AG04449 (cell line): Measurements from ENCODE around the gene MEIS2.

ENCODE experiments used
- CTCF ChIA-PET: fragments of 350-600 bp; formaldehyde crosslinking; extraction: SDS; loops from one replicate; lab custom pipeline; 2021; ENCODE audit warnings: antibody characterized with exemption; lab: Yijun Ruan, JAX
- POLR2A ChIA-PET: fragments of 400-600, 350-600 bp; formaldehyde crosslinking; extraction: SDS; loops from one replicate; lab custom pipeline; 2020; ENCODE audit warnings: antibody characterized with exemption, inconsistent platforms; lab: Yijun Ruan, JAX
- DNase-seq: peaks from one replicate; pipeline ENCODE4 v3.0.0-alpha.2; 2010; ENCODE audit warnings: low read depth, low spot score
- H3K4me3 ChIP-seq: 2 replicates; pipeline ENCODE4 v1.5.1; 2011; ENCODE audit warnings: low read depth, mild to moderate bottlenecking, control low read depth, low read length
- TF ChIP-seq, protein P1 (sequence below): IDR thresholded peaks from one replicate; pipeline ENCODE4 v1.5.1; 2011; ENCODE audit warnings: mild to moderate bottlenecking, moderate library complexity, low read length, control low read depth, inconsistent platforms; ENCODE audit not compliant: insufficient read depth; ENCODE audit errors: missing control alignments

The MEIS2 gene

DNA sequence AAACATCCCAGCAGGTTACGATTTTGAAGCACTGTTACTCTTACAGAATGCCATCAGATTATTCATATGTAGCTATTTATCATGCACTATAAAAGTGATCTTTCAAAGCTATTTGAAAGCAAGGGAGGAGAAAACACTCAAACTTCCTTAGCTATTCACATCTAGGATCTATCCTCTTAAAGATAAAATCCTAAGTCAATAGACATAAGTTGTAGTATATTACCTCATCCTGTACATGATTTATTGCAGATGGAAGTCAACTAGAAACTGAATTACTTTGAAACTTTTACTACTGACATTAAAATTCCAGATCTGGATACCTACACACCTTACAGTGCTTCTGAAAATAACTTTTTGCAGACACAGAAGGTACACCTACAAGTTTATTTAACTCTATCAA, 197.2 kb downstream of the MEIS2 start:
- DNase-seq = no peak
- TF ChIP-seq, protein P1, sequence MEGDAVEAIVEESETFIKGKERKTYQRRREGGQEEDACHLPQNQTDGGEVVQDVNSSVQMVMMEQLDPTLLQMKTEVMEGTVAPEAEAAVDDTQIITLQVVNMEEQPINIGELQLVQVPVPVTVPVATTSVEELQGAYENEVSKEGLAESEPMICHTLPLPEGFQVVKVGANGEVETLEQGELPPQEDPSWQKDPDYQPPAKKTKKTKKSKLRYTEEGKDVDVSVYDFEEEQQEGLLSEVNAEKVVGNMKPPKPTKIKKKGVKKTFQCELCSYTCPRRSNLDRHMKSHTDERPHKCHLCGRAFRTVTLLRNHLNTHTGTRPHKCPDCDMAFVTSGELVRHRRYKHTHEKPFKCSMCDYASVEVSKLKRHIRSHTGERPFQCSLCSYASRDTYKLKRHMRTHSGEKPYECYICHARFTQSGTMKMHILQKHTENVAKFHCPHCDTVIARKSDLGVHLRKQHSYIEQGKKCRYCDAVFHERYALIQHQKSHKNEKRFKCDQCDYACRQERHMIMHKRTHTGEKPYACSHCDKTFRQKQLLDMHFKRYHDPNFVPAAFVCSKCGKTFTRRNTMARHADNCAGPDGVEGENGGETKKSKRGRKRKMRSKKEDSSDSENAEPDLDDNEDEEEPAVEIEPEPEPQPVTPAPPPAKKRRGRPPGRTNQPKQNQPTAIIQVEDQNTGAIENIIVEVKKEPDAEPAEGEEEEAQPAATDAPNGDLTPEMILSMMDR = no peak
- H3K4me3 ChIP-seq = no peak overlapping the region
- ChIA-PET CTCF (interaction anchor here (0.9 to 1.3 kb wide), 3 partner anchors 9 to 232 kb away, joined by 3 read pairs; no protein-coding TSS in a partner anchor), POLR2A (no interaction called here)

DNA sequence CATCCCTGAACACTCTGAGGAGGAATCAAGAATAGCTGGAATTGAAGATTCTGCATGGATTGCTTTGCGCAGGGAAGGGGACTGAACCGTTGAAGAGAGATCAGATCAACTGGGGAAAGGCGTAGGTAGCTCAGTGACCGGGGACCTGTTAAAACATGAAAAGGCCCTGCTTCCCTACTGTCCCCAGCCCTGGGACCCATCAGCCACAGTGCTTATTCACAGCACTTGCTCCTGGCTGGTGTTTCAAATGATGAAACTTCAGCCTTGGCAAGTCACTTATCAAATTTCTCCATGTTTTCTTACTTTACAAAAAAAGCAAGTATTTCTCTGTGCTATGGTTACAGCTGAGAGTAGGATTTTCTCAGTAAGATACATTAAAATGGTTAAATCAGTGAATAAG, 199.3 kb downstream of the MEIS2 start:
- no peak overlapping the region for H3K4me3 ChIP-seq
- CTCF ChIA-PET = interaction anchor here (2.1 kb wide), 1 partner anchor 18 kb away, joined by 8 read pairs; no protein-coding TSS in a partner anchor
- POLR2A ChIA-PET = no interaction called here
- TF ChIP-seq, protein P1 = no peak
- no peak for DNase-seq

DNA sequence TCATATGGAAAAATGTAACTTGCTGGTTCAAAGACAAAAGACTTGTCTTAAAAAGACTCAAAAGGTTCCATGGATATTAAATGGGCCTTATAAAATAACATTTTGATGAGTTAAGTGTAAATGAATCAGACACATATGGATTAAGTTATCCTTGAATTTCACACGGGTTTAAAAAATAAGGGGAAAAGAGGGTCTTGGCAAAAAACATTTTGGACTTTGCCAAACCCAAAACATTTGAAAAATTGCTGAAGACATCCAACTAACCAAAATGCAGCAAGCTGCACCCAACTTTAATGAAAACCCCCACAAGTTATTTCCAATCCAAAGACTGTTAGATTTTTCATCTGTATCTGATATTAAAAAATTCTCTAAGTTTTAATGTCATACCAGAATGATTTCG, 200.7 kb downstream of the MEIS2 start:
- no peak for DNase-seq
- H3K4me3 ChIP-seq = no peak overlapping the region
- ChIA-PET CTCF (interaction anchor here (1.2 to 2.1 kb wide), 2 partner anchors 16 to 18 kb away, joined by 3 to 8 read pairs; no protein-coding TSS in a partner anchor), POLR2A (no interaction called here)
- TF ChIP-seq, protein P1 = no peak

DNA sequence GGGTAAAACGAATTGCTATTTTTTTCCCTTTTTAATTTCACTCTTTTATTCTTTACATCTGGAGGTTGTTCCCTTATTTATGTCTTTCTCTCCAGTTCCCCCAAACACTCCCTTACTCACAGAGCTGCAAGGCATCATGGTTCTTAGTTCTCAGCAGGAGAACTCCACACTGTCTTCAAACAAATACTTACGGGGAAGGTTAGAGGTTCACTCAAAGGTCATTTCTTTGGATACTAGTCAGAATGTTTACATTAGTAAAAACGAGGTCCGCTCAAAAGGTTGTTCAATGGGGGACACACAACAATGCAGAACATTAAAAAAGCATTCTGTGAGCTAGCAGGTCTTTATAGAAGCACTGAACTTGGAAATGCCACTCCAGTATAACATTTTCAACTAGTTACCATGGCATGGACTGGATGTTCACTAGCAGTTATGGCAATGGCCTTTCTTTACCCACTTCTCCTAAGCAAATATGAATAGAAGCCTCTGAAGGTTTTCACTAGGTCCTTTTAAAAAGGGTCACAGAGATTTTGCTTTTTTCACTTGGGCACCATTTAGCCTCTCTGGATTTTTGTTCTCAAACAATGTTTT, 201.7 kb downstream of the MEIS2 start:
- no peak overlapping the region for H3K4me3 ChIP-seq
- DNase-seq = no peak
- POLR2A ChIA-PET = no interaction called here
- TF ChIP-seq, protein P1 = no peak
- CTCF ChIA-PET = interaction anchor here (1.2 to 2.2 kb wide), 2 partner anchors 15 to 17 kb away, joined by 3 to 16 read pairs; no protein-coding TSS in a partner anchor

DNA sequence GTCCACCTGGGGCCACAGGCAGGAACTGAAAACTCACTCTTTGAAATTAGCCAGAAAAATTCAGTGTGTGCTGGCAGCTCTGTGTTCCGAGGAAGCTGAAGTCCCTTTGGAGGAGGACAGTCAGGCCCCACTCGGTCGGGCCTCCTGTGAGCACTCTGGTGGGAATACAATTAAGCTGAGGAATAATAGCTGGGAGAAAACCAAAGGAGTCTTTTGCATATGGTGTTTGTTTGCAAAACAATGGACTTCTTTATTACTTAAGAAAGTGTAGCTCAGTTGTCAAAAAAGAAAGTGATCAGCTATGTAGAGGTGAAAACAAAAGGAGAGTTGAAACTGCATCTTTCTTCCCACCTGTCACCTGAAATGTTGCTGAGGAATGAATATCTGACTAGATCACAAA, 202.5 kb downstream of the MEIS2 start:
- DNase-seq = no peak
- ChIA-PET CTCF (interaction anchor here (1.5 to 2.2 kb wide), 3 partner anchors 8 to 14 kb away, joined by 3 to 16 read pairs (median 5); no protein-coding TSS in a partner anchor), POLR2A (no interaction called here)
- TF ChIP-seq, protein P1 = no peak
- no peak overlapping the region for H3K4me3 ChIP-seq

DNA sequence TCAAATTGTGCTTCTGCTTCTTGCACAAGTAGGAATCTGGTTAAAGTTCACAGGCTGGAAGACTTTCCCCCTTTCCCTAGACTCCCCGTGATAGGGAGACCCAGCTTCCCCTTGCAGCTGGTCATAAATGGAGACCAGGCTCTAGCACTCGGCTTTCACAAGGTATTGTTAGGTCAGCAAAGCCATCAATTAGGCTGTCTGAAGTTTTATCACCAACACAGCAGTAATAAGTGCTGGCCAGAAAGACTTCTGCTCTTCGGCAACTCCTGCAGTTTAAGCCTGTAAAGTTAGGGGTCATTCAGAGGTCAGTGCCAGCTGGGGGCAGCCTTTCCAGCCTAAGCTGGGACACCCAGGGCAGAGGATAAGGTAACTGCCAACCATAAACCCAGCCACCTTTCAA, 203.4 kb downstream of the MEIS2 start:
- POLR2A ChIA-PET = no interaction called here
- CTCF ChIA-PET = interaction anchor here (1.4 to 1.6 kb wide), 3 partner anchors 8 to 14 kb away, joined by 3 to 5 read pairs (median 4); no protein-coding TSS in a partner anchor
- H3K4me3 ChIP-seq = no peak overlapping the region

More for the DNA sequence above, 203.4 kb downstream of the MEIS2 start:
- TF ChIP-seq, protein P1 = no peak
- no peak for DNase-seq
